ENCODE data around the gene IL3RA.

IL3RA gene

GRCh38 chrX:1385253-1386223, 49.0 kb downstream of the IL3RA start:
- peak; percentile 47 for DNase-seq

- DNase-seq: no peak
Measured at GRCh38 chrX:1386338-1387127, 49.9 kb downstream of the IL3RA start.

DNA sequence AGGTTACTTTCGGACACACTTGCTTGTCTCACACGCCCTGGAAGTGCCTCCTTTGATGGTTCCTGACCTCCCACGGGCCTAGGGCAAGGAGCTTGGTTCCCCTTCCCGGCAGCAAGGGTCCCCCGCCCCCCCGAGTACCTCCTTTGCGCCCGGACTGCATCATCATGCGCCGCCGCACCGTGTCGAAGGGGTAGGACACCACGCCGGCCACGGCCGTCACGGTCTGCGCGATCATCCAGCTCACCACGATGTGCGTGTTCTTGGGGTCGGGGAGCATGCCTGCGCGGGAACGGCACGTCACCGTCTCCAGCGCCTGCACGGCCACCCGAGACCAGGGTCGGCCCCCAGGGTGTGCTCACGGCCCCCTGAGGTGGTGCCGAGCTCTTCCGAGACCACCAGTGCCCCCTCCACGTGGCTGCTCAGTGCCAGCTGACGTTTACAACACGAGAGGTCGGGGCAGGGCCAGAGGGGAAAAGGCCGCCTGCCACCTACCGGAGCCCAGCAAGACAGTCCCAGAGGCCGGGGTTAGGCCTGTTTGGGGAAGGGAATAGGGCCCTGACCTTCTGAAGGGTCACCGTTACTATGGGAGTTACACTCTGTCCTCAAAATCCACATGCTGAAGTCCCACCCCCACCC, 50.7 kb downstream of the IL3RA start:
- peak; percentile 55 for DNase-seq

- DNase-seq: no peak
Measured at GRCh38 chrX:1388651-1389050, 52.1 kb downstream of the IL3RA start.

DNA sequence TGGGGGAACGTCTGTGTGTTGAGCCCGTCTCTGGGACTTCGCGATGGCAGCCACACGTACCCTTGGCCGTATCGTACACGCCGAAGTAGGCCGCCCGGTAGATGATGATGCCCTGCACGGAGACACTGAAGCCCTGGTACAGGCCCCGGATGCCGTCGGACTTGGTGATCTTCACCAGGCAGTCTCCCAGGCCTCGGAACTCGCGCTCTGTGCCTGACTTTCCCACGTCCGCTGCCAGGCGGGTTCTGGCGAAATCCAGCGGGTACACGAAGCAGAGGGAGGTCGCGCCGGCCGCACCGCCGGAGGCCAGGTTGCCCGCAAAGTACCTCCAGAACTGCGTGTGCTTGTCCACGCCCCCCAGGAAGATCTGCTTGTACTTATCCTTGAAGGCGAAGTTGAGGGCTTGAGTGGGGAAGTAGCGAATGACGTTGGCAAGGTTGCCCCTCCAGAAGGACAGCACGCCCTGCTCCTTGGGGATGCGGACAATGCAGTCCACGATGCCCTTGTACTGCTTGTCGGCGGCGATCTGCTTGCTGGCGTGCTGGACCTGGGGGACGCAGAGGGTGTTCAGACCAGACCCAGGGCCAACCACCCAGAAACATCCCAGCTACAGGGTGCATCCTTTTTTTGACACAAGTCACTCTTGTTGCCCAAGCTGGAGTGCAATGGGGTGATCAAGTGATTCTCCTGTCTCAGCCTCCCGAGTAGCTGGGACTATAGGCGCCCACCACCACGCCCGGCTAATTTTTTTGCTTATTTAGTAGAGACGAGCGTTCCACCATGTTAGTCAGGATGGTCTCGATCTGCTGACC, 52.8 kb downstream of the IL3RA start:
- DNase-seq: no peak

- no peak for DNase-seq
Measured at GRCh38 chrX:1389993-1390285, 53.4 kb downstream of the IL3RA start.

- DNase-seq: peak; percentile 39
Measured at GRCh38 chrX:1390621-1391369, 54.2 kb downstream of the IL3RA start.

GRCh38 chrX:1391370-1391706, 54.8 kb downstream of the IL3RA start:
- peak; percentile 91 for DNase-seq

DNA sequence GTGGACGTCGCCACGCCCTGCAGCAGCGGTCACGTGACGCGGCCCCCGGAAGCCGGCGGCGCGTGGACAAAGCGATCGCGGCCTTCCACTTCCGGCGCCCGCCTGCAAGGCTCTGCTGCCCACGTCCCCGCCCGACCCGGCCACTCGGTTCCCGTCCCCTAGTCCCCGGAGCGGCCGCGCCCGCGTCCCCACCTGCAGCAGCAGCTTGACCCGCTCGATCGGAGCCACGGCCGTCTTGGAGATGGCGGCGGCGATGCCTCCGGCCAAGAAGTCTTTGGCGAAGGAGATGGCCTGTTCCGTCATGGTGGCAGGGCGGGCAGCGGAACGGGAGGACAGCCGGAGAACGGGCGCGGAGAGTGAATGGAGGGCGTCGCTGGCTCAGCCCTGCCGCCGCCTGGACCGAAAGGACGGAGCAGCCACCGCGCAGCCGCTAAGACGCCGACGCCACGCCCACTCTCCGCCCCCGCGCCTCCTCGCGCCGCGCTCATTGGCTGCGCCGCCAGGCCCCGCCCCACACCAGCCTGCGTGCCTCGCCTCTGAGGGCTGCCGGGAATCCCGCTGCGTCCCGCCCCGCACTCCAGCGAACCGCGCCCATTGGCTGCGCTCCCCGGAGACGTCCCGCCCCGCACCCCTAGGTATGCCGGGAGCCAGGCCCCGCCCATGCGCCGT, 55.3 kb downstream of the IL3RA start, which contains the start of gene SLC25A6:
Gene SLC25A6 (minus strand): TSS at position 407 of the 669 bp plus-strand sequence. CDS start 104 bp downstream, at position 303.
- peak; percentile 99 for DNase-seq

- DNase-seq: peak; percentile 77
Measured at GRCh38 chrX:1392376-1393068, 55.9 kb downstream of the IL3RA start.

DNA sequence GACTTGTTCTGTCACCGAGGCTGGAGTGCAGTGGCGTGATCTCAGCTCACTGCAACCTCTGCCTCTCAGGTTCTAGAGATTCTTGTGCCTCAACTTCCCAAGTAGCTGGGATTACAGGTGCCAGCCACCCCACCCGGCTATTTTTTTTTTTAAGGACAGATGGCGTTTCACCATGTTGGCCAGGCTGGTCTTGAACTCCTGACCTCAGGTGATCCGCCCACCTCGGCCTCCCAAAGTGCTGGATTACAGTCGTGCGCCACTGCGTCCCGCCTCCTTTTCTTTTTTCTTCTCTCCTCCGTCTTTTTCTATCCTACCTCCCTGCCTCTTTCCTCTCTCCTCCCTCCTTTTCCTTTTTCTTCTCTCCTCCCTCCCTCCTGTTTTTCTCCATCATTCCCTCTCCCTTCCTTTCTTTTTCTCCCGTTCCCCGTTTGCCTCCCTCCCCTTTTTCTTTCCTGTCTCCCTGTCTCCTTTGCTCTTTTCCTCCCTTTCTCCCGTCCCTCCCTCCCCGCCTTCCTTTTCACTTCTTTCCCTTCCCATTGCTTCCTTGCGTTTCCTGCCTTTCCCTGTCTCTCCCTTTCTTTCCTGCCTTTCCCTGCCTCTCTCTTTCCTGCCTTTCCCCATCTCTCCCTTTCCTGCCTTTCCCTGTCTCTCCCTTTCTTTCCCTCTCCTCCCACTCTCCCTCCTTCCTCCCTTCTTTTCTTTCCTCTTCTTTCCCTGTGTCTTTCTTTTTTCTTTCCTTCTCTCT, 57.5 kb downstream of the IL3RA start:
- no peak for DNase-seq

DNA sequence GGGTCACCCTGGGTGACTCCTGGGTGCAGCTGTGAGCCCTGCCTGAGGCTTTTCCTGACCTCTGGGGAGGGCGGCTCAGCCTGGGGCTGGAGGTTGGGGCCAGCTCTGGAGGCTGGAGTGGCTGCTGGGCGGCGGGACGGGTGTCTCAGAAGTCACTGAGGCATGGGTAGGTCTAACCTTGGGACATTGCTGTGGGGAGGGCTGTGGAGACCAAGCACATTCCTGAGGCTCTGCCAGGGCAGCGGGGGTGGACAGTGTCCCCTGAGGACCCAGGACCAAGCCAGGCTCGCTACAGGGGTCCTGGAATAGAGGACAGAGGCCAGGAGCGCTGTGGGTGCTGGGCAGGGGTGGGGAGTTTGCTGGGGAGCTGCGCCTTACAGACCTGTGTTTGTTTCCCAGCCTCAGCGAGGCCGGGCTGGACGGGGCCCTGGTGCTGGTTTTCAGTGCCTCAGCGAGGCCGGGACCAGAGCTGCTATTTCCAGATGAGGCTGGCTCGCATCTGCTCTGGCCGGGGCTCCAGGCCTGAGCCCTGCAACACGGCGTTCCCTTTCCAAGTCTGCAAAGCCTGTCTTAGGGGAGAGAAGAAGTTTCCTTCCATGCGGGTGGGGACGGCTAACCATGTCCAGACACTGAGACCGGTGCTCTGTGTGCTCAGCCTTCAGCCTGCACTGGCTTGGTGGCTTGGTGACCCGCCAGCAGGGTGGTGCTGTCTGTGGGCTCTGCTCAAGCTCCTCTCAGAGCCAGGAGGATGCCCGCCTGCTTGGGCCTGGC, 58.3 kb downstream of the IL3RA start:
- DNase-seq: no peak

- no peak for DNase-seq
Measured at GRCh38 chrX:1395646-1396216, 59.1 kb downstream of the IL3RA start.

- DNase-seq: no peak
Measured at GRCh38 chrX:1397001-1397400, 60.4 kb downstream of the IL3RA start.

DNA sequence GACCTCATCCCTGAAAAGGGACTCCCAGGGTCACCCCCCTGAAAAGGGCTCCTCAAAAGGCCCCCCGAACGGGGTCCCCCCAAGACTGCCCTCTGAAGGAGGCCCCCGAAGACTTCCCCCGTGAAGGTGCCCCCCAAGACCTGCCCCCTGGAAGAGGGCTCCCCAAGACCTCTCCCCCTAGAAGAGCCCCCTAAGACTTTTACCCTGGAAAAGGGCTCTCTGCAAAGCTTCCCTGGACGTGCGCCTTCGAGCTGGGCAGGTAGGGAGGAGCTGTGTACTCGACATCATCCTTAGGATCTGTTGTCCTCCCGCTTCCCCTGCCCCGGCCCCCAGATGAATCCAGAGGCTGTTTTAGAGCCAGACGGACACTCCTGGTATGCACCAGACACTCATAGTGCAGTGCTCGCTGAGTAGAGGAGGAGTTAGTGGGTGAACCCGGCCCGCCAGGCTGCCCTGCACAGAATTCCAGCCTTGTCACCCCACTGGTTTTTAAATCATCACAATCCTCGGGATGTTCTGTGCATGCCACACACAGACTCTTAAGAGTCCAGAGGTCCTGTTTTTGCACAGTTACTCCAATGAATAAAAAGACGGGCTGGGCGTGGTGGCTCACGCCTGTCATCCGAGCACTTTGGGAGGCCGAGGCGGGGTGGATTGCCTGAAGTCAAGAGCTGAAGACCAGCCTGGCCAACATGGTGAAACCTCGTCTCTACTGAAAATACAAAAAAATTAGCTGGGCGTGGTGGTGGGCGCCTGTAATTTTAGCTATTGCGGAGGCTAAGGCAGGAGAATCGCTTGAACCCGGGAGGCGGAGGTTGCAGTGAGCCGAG, 61.1 kb downstream of the IL3RA start:
- no peak for DNase-seq

DNA sequence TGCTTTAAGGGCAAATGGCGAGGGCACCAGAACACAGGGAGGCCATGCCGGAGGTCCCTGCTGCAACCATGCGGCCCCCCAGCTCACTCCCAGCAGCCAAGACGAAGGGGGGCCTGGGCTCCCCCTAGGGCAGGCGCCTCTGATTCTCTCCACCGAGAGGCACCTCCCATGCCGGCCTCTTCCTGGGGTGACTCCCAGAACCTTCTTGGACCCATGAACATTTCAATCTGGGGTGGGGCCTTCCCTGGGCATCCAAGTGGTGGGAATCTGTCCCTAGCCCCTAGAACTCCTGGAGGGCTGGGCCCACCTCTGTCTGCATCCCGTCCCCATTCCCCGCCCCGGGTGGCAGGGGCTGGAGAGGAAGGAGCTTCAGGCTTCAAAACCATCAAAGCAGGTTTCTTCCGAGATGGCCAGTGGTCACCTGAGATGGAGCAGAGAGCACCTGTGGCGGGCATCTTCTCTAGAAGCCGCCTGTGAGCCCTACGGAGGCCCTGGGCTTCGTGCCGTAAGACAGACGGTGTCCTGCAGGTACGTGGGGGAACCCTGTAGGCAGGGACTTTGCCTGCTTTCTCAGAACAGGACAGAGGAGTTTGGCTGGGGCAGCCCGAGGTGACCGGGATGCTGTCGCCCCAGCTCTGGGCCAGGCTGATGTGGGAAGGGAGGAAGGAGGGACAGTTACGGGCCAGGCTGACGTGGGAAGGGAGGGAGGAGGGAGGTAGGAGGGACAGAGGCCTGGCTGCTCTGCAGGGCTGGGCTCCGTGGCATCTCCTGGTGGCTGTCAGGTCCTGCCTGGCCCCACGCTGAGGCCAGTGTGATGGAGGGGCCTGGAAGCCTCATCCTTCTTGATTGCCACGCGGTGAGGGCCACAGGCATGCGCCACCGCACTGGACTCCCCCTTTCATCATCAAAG, 62.1 kb downstream of the IL3RA start:
- DNase-seq: no peak

DNA sequence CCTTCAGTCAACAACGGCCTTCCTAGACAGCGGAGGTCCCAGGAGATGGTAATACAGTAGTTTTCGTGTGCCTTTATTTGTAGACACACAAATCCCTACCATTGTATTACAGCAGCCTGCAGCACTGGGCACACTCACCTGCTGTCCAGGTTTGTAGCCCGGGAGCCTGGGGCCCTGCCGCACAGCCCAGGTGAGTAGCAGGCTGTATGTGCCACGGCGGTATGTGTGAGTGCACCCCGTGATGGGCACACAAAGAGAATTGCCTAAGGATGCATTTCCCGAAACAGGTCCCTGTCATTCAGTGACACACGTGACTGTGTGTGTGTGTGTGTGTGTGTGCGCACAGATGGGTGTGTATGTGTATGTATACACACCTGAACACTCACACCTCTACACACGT, 63.5 kb downstream of the IL3RA start:
- no peak for DNase-seq
